GM06990 (cell line): ENCODE data around the gene PLXDC2.
"Not testable (repeated sequence)": the region's sequence is repeated elsewhere in the genome, so short reads cannot be mapped to it uniquely, and the experiment has no call there.

Experiments used
- DNase-seq: peaks from one replicate; pipeline ENCODE4 v3.0.0-alpha.2; 2011; ENCODE audit not compliant: insufficient read length; ENCODE audit errors: extremely low read depth
- H3K27me3 ChIP-seq: replicated peaks from 2 replicates; pipeline ENCODE4 v1.6.0; 2011; ENCODE audit warnings: low read length; ENCODE audit not compliant: control insufficient read depth, insufficient read depth
- H3K36me3 ChIP-seq: 2 replicates; pipeline ENCODE4 v1.5.1; 2011; ENCODE audit warnings: low read length; ENCODE audit not compliant: control insufficient read depth, insufficient read depth
- H3K4me3 ChIP-seq: replicated peaks from 2 replicates; pipeline ENCODE4 v1.5.1; 2011; ENCODE audit warnings: low read depth, mild to moderate bottlenecking, control low read depth, low read length
- CTCF ChIP-seq: IDR thresholded peaks from 2 replicates; pipeline ENCODE4 v1.5.1; 2011; ENCODE audit warnings: low read length, control low read depth, mild to moderate bottlenecking, inconsistent platforms; ENCODE audit not compliant: insufficient read depth, poor library complexity, severe bottlenecking

The PLXDC2 gene

DNA sequence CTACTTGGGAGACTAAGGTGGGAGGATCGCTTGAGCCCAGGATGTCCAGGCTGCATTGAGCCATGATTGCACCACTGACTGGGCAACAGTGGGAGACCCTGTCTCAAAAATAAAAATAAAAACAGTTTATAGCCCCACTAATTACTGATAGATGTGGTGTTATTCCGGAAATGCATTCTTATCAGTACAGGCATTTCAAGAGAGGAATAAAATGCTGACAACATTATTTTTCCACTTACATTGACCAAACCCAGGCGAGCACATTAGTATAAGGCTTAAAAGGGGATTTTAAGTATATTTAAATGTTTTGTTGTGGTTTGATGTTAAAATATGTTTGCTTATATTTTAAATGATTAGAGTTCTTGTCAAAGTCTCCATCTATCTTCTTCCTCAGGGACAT, 359.5 kb downstream of the PLXDC2 start:
- Histone ChIP-seq H3K36me3 (no peaks in the 10 kb centered on the region), H3K27me3 (no peaks in the 10 kb centered on the region), H3K4me3 (no peak overlapping the region)
- TF ChIP-seq CTCF = no peak
- DNase-seq = no peak

DNA sequence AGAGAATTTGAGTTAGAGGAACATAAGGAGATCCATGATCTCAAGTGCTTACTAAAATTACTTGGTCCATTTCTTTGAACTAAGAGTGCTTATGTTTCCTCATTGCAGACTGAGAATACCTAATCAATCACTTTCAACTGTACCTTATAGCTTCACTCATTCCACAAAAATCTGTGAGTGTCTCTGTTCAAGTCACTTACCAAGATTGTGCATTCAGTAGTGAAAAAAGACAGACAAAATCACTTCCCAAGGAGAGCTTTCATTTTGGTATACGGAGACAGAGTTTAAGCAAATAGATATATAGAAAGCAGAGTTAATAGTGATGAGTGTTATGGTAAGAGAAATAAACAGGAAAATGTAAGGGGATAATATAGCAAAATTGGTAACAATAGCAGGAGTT, 364.5 kb downstream of the PLXDC2 start:
- TF ChIP-seq CTCF = no peak
- Histone ChIP-seq H3K36me3 (no peaks in the 10 kb centered on the region), H3K27me3 (no peaks in the 10 kb centered on the region), H3K4me3 (no peak overlapping the region)
- DNase-seq = no peak

DNA sequence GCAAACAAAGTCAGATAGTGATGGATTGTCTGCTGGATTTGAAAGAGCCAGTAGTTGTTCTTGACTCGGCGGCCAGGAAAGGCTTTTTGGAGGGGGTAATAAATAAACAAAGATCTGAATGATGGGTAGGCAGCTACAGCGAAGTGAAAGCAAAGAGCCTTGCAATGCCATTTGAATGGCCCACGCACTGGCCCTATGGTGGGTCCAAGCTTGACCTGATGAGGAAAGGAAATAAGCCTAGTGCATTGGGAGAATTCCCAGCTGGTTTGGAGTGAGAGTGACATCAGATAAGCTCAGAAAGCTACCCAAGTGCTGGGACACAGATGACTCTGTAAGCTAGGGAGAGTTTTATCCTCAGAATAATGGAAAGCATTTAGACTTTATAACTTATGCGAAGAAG, 365.2 kb downstream of the PLXDC2 start:
- TF ChIP-seq CTCF = no peak
- H3K4me3 ChIP-seq = no peak overlapping the region
- no peaks in the 10 kb centered on the region for H3K36me3 ChIP-seq

GRCh38 chr10:20185116-20185515, 368.9 kb downstream of the PLXDC2 start:
- Histone ChIP-seq H3K27me3 (no peaks in the 10 kb centered on the region), H3K36me3 (no peaks in the 10 kb centered on the region), H3K4me3 (no peak overlapping the region)
- no peak for TF ChIP-seq CTCF
- DNase-seq = no peak

More for the DNA sequence above, 365.2 kb downstream of the PLXDC2 start:
- no peak for DNase-seq
- H3K27me3 ChIP-seq = no peaks in the 10 kb centered on the region

- not testable (repeated sequence) for H3K27me3 ChIP-seq, H3K36me3 ChIP-seq, H3K4me3 ChIP-seq, DNase-seq
These were observed 375.2 kb downstream of the PLXDC2 start for GRCh38 chr10:20191392-20191791.

GRCh38 chr10:20195076-20195475, 378.8 kb downstream of the PLXDC2 start:
- Histone ChIP-seq H3K4me3 (no peak overlapping the region), H3K36me3 (no peaks in the 10 kb centered on the region), H3K27me3 (no peaks in the 10 kb centered on the region)
- no peak for TF ChIP-seq CTCF
- no peak for DNase-seq

- H3K4me3 ChIP-seq = no peak overlapping the region
- no peak for TF ChIP-seq CTCF
- H3K27me3 ChIP-seq = no peaks in the 10 kb centered on the region
- DNase-seq = no peak
- no peaks in the 10 kb centered on the region for H3K36me3 ChIP-seq
These were observed 384.5 kb downstream of the PLXDC2 start for GRCh38 chr10:20200758-20201157.
